CD14-positive monocyte (primary cell): ENCODE data around the gene LTBP2. TPM values are rescaled to one million over a fixed set of nuclear protein-coding genes. Genes with fewer than 3 reads are reported as not detected.
A peak's percentile ranks its signal among the peaks of the same experiment; 100 is the strongest.

Source experiments
- DNase-seq, 3 donors: peaks; one replicate each; pipeline ENCODE4 v3.0.0-alpha.2; 2011 to 2022
- H2AFZ ChIP-seq: 2 replicates; pipeline ENCODE4 v1.6.0; 2012; ENCODE audit warnings: mild to moderate bottlenecking, low read depth, low read length, inconsistent platforms; ENCODE audit not compliant: insufficient read depth, poor library complexity, severe bottlenecking
- H3K27ac ChIP-seq, 2 donors: 1 replicate in 1 of 2; 2 replicates in 1 of 2; pipeline ENCODE4 v1.5.1; 2012 to 2013; ENCODE audit warnings: low read length in 2 of 2, control low read depth in 1 of 2, inconsistent platforms in 1 of 2, low read depth in 1 of 2, mild to moderate bottlenecking in 1 of 2
- H3K27me3 ChIP-seq, 2 donors: one replicate each; pipeline versions ENCODE4 v1.6.0 to v1.6.1; 2011 to 2013; ENCODE audit warnings: low read length in 2 of 2; ENCODE audit not compliant: control insufficient read depth in 2 of 2, insufficient read depth in 2 of 2
- H3K36me3 ChIP-seq, 2 donors: replicated peaks in 1 of 2; 1 replicate in 1 of 2; 2 replicates in 1 of 2; pipeline versions ENCODE4 v1.5.1 to v1.6.1; 2012 to 2013; ENCODE audit warnings: low read length in 2 of 2, control low read depth in 1 of 2, inconsistent platforms in 1 of 2, mild to moderate bottlenecking in 1 of 2; ENCODE audit not compliant: insufficient read depth in 2 of 2, control insufficient read depth in 1 of 2
- H3K4me1 ChIP-seq, 2 donors: 1 replicate in 1 of 2; 2 replicates in 1 of 2; pipeline versions ENCODE4 v1.5.1 to v1.6.1; 2012 to 2013; ENCODE audit warnings: low read length in 2 of 2, control low read depth in 1 of 2, inconsistent platforms in 1 of 2, mild to moderate bottlenecking in 1 of 2, moderate library complexity in 1 of 2; ENCODE audit not compliant: insufficient read depth in 2 of 2, control insufficient read depth in 1 of 2
- H3K4me2 ChIP-seq: replicated peaks from 2 replicates; pipeline ENCODE3; 2012; ENCODE audit warnings: low read length, moderate library complexity, mild to moderate bottlenecking; ENCODE audit not compliant: poor library complexity, severe bottlenecking; ENCODE audit errors: extremely low read depth
- H3K4me3 ChIP-seq, 3 experiments: fragments of 200-600 bp in 1 of 3; sonication (generic) in 1 of 3; replicated peaks in 1 of 3; 1 replicate in 2 of 3; 2 replicates in 1 of 3; pipeline ENCODE4 v1.5.1; 2011 to 2013; ENCODE audit warnings: low read length in 3 of 3, mild to moderate bottlenecking in 3 of 3, control low read depth in 2 of 3, low read depth in 2 of 3, inconsistent platforms in 1 of 3, moderate library complexity in 1 of 3
- H3K79me2 ChIP-seq: 2 replicates; pipeline ENCODE4 v1.6.0; 2012; ENCODE audit warnings: mild to moderate bottlenecking, control low read depth, inconsistent platforms, low read length, moderate library complexity; ENCODE audit not compliant: insufficient read depth
- H3K9ac ChIP-seq: 2 replicates; pipeline ENCODE4 v1.6.0; 2017; ENCODE audit warnings: low read length, mild to moderate bottlenecking; ENCODE audit not compliant: insufficient read depth, poor library complexity, severe bottlenecking
- H3K9me3 ChIP-seq, 2 donors: replicated peaks in 1 of 2; 1 replicate in 1 of 2; 2 replicates in 1 of 2; pipeline versions ENCODE4 v1.5.1 to v1.6.1; 2012 to 2013; ENCODE audit warnings: low read length in 2 of 2, control low read depth in 1 of 2; ENCODE audit not compliant: control insufficient read depth in 1 of 2, insufficient read depth in 1 of 2
- H4K20me1 ChIP-seq: 2 replicates; pipeline ENCODE4 v1.6.0; 2012; ENCODE audit warnings: mild to moderate bottlenecking, low read length, control low read depth, moderate library complexity; ENCODE audit not compliant: insufficient read depth
- H3K27ac Mint-ChIP-seq, 7 donors: one replicate each; pipeline ENCODE4 v1.8.0; 2020; ENCODE audit warnings: mild to moderate bottlenecking in 7 of 7, mixed read lengths in 7 of 7, moderate library complexity in 6 of 7, inconsistent platforms in 2 of 7
- H3K27me3 Mint-ChIP-seq, 3 donors: one replicate each; pipeline ENCODE4 v1.8.0; 2021 to 2022; ENCODE audit warnings: low read depth in 3 of 3, mild to moderate bottlenecking in 3 of 3, mixed read lengths in 3 of 3, moderate library complexity in 3 of 3, inconsistent platforms in 1 of 3
- H3K36me3 Mint-ChIP-seq, 2 donors: one replicate each; pipeline ENCODE4 v1.8.0; 2020; ENCODE audit warnings: mixed read lengths in 2 of 2, inconsistent platforms in 1 of 2, mild to moderate bottlenecking in 1 of 2
- H3K4me1 Mint-ChIP-seq: one replicate; pipeline ENCODE4 v1.8.0; 2020; ENCODE audit warnings: mild to moderate bottlenecking, mixed read lengths
- H3K4me3 Mint-ChIP-seq, 2 donors: one replicate each; pipeline ENCODE4 v1.8.0; 2020; ENCODE audit warnings: mild to moderate bottlenecking in 2 of 2, mixed read lengths in 2 of 2, moderate library complexity in 1 of 2
- H3K9me3 Mint-ChIP-seq, 7 donors: one replicate each; pipeline ENCODE4 v1.8.0; 2020 to 2022; ENCODE audit warnings: mixed read lengths in 7 of 7, mild to moderate bottlenecking in 6 of 7, moderate library complexity in 6 of 7, inconsistent platforms in 2 of 7
- CTCF ChIP-seq: fragments of 200-600 bp; IDR thresholded peaks from one replicate; pipeline ENCODE4 v1.8.0; 2022; ENCODE audit warnings: antibody characterized with exemption, mild to moderate bottlenecking
- WGBS: methylation state at CpG from one replicate; pipeline ENCODE4 v1.1.5; 2013; ENCODE audit warnings: missing lambda C conversion rate; ENCODE audit not compliant: insufficient coverage; 5-methylcytosine and 5-hydroxymethylcytosine counted together
- intact Hi-C, 2 donors: fragments of 100-400 bp; cut with micrococcal nuclease; formaldehyde crosslinking; loops; one replicate each; pipeline versions ENCODE4 v1.15.0 to v1.15.1; 2023
- polyA plus RNA-seq, 3 donors: library from polyadenylated mRNA; depleted of rRNA in 1 of 3; unstranded in 2 of 3; stranded (reverse) in 1 of 3; fragments of 300-500 nt in 2 of 3; fragments of >200 nt in 1 of 3; fragmentation: Illumina TruSeq in 2 of 3; gene quantifications; 1 replicate in 2 of 3; 2 replicates in 1 of 3; pipeline ENCODE4 v1.2.3, GENCODE V29; 2012 to 2021

The LTBP2 gene
- polyA plus RNA-seq, 3 donors, result 0.04 to 0.24 (median 0.11) TPM

- Histone ChIP-seq H3K4me3 (no peak overlapping the region), H3K27ac (peak overlapping the region in 1 of 2 donors; percentile 15), H3K79me2 (no peaks in the 10 kb centered on the region), H3K4me2 (no peak overlapping the region), H4K20me1 (no peaks in the 10 kb centered on the region), H3K36me3 (peaks cover 15 to 64% of the 10 kb centered on the region in 2 donors), H2AFZ (no peak overlapping the region), H3K4me1 (peaks cover 0 to 5% of the 10 kb centered on the region in 2 donors), H3K9ac (no peak overlapping the region), H3K27me3 (no peaks in the 10 kb centered on the region), H3K9me3 (no peaks in the 10 kb centered on the region)
- no peak overlapping the region for H3K4me3 Mint-ChIP-seq
- no peaks in the 10 kb centered on the region for H3K9me3 Mint-ChIP-seq
- intact Hi-C loops, result no loop called here
- H3K36me3 Mint-ChIP-seq, result peaks cover 47 to 51% of the 10 kb centered on the region in 2 donors
- TF ChIP-seq CTCF, result no peak
- H3K4me1 Mint-ChIP-seq, result peaks cover 7% of the 10 kb centered on the region
- no peak for DNase-seq
- H3K27me3 Mint-ChIP-seq, result peaks cover 0 to 4% (median 3%) of the 10 kb centered on the region in 3 donors
- peak overlapping the region in 3 of 7 donors; percentile 34 to 88 (median 66) for H3K27ac Mint-ChIP-seq
- no CpG with 5 or more reads among the region's 3 CpGs for WGBS
Measured at GRCh38 chr14:74654931-74655330, 42.9 kb upstream of the LTBP2 start.

GRCh38 chr14:74653386-74654138 is 41.5 kb upstream of the LTBP2 start:
- H3K4me1 Mint-ChIP-seq, result peaks cover 7% of the 10 kb centered on the region
- H3K9me3 Mint-ChIP-seq, result no peaks in the 10 kb centered on the region
- H2AFZ ChIP-seq, result no peak overlapping the region

More at GRCh38 chr14:74653386-74654138, 41.5 kb upstream of the LTBP2 start:
- peak overlapping the region in 1 of 7 donors; percentile 1 for H3K27ac Mint-ChIP-seq
- Histone ChIP-seq H3K79me2 (no peaks in the 10 kb centered on the region), H3K9ac (no peak overlapping the region), H3K4me3 (no peak overlapping the region), H4K20me1 (no peaks in the 10 kb centered on the region), H3K4me1 (peaks cover 0 to 5% of the 10 kb centered on the region in 2 donors), H3K27ac (no peak overlapping the region), H3K36me3 (peaks cover 9 to 53% of the 10 kb centered on the region in 2 donors), H3K4me2 (no peak overlapping the region), H3K9me3 (no peaks in the 10 kb centered on the region), H3K27me3 (no peaks in the 10 kb centered on the region)
- DNase-seq, result no peak
- peaks cover 0 to 5% (median 4%) of the 10 kb centered on the region in 3 donors for H3K27me3 Mint-ChIP-seq
- WGBS, result 90% methylated on average over 14 of the region's 15 CpGs
- intact Hi-C loops, result no loop called here
- H3K4me3 Mint-ChIP-seq, result no peak overlapping the region
- no peak for TF ChIP-seq CTCF
- peaks cover 38 to 44% of the 10 kb centered on the region in 2 donors for H3K36me3 Mint-ChIP-seq
